ENCODE data around the gene FBXO5. TPM values are rescaled to one million over a fixed set of nuclear protein-coding genes. Genes with fewer than 3 reads are reported as not detected.

FBXO5 gene
- total and polyA plus RNA-seq, 9 of the 15 experiments (the other 6 are each of a cell fraction or from before 2014, with no cell fraction given) = 17.8 to 89.3 (median 62.9) TPM

GRCh38 chr6:152952866-152953509 is 29.9 kb downstream of the FBXO5 start (continued):
- TF ChIP-seq, protein P1, sequence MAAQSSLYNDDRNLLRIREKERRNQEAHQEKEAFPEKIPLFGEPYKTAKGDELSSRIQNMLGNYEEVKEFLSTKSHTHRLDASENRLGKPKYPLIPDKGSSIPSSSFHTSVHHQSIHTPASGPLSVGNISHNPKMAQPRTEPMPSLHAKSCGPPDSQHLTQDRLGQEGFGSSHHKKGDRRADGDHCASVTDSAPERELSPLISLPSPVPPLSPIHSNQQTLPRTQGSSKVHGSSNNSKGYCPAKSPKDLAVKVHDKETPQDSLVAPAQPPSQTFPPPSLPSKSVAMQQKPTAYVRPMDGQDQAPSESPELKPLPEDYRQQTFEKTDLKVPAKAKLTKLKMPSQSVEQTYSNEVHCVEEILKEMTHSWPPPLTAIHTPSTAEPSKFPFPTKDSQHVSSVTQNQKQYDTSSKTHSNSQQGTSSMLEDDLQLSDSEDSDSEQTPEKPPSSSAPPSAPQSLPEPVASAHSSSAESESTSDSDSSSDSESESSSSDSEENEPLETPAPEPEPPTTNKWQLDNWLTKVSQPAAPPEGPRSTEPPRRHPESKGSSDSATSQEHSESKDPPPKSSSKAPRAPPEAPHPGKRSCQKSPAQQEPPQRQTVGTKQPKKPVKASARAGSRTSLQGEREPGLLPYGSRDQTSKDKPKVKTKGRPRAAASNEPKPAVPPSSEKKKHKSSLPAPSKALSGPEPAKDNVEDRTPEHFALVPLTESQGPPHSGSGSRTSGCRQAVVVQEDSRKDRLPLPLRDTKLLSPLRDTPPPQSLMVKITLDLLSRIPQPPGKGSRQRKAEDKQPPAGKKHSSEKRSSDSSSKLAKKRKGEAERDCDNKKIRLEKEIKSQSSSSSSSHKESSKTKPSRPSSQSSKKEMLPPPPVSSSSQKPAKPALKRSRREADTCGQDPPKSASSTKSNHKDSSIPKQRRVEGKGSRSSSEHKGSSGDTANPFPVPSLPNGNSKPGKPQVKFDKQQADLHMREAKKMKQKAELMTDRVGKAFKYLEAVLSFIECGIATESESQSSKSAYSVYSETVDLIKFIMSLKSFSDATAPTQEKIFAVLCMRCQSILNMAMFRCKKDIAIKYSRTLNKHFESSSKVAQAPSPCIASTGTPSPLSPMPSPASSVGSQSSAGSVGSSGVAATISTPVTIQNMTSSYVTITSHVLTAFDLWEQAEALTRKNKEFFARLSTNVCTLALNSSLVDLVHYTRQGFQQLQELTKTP (IDR thresholded peaks at IDR 0.05; ENCODE audit: low read depth in 1 of 2, partially characterized antibody in 2 of 2) = no peak
- TF ChIP-seq FOXO4 (CRISPR knock-in tag; IDR thresholded peaks at IDR 0.05) = no peak
- TF ChIP-seq ZNF175 (CRISPR knock-in tag; IDR thresholded peaks at IDR 0.05; ENCODE audit: low read depth) = no peak
- TF ChIP-seq NFATC3 (IDR thresholded peaks at IDR 0.05) = no peak
- no peak for TF ChIP-seq MITF (IDR thresholded peaks at IDR 0.05)
- no peak for TF ChIP-seq ZFX (CRISPR knock-in tag; IDR thresholded peaks at IDR 0.05)
- no peak for TF ChIP-seq ZNF12 (CRISPR knock-in tag; IDR thresholded peaks at IDR 0.05)
- TF ChIP-seq ETV5 (CRISPR knock-in tag; IDR thresholded peaks at IDR 0.05; ENCODE audit: low read depth) = no peak
- TF ChIP-seq ZNF76 (CRISPR knock-in tag; IDR thresholded peaks at IDR 0.05; ENCODE audit: borderline replicate concordance) = no peak
- no peak for TF ChIP-seq RAD51 (IDR thresholded peaks at IDR 0.05; ENCODE audit: borderline replicate concordance, low read depth)
- no peak for TF ChIP-seq ZKSCAN8 (CRISPR knock-in tag; IDR thresholded peaks at IDR 0.05)
- TF ChIP-seq MAFG (tag; conservative IDR thresholded peaks at IDR 0.05) = no peak
- no peak for TF ChIP-seq NUFIP1 (IDR thresholded peaks at IDR 0.05; ENCODE audit: partially characterized antibody)
- TF ChIP-seq FOXP4 (CRISPR knock-in tag; IDR thresholded peaks at IDR 0.05; ENCODE audit: borderline replicate concordance) = no peak
- peak; percentile 58 to 80 (median 60); a peak in 5 of 6 replicates for TF ChIP-seq CTCF (IDR thresholded peaks at IDR 0.05 in 2 of 3, conservative IDR thresholded peaks at IDR 0.05 in 1 of 3; ENCODE audit: insufficient read depth in 2 of 3, low read depth in 1 of 3, low read length in 3 of 3)
